GM12878 (cell line): Measurements from ENCODE around the gene PHACTR3. TPM values are rescaled to one million over a fixed set of nuclear protein-coding genes. Genes with fewer than 3 reads are reported as not detected.

Source experiments
- ATAC-seq: fragments of 200-7000 bp; cut with Tn5 transposase; 3 replicates; pipeline ENCODE4 v1.9.1; 2020; ENCODE audit warnings: mild to moderate bottlenecking, moderate library complexity
- BruUV-seq: library from RNA; stranded (reverse); fragments of 400-500 nt; replicated peaks from 2 replicates; lab custom pipeline; 2021; lab: Mats Ljungman, UMichigan
- CTCF ChIA-PET: fragments of 300-600 bp; sonication (Branson Sonifier 250); formaldehyde crosslinking; extraction: SDS; loops from one replicate; lab custom pipeline; 2021; ENCODE audit warnings: inconsistent platforms; lab: Yijun Ruan, JAX
- POLR2A ChIA-PET: fragments of 350-600 bp; formaldehyde crosslinking; extraction: SDS; loops from one replicate; lab custom pipeline; 2021; ENCODE audit warnings: inconsistent platforms; lab: Charles Lee
- RAD21 ChIA-PET: fragments of 300-600 bp; sonication (Branson Sonifier 250); formaldehyde crosslinking; loops from one replicate; lab custom pipeline; 2023; ENCODE audit warnings: antibody characterized with exemption; ENCODE audit not compliant: unreplicated experiment; lab: Charles Lee
- SMC1A ChIA-PET: fragments of 300-600 bp; sonication (Branson Sonifier 250); formaldehyde crosslinking; loops from one replicate; lab custom pipeline; 2023; ENCODE audit not compliant: unreplicated experiment, uncharacterized antibody; lab: Charles Lee
- DNase-seq: peaks from one replicate; pipeline ENCODE4 v3.0.0-alpha.2; 2011; ENCODE audit warnings: low read depth, low spot score
- FAIRE-seq: peaks from 3 replicates; lab custom pipeline; 2011; peaks lifted over from hg19 to GRCh38; lab: Jason Lieb, UNC
- H2AFZ ChIP-seq: 2 replicates; pipeline ENCODE4 v1.6.0; 2011; ENCODE audit warnings: low read depth, low read length, control low read depth; ENCODE audit not compliant: control insufficient read depth
- H3K27ac ChIP-seq: 2 replicates; pipeline ENCODE4 v1.5.1; 2011; ENCODE audit warnings: control low read depth; ENCODE audit not compliant: control insufficient read depth, insufficient read depth
- H3K27me3 ChIP-seq, 2 experiments: replicated peaks in 1 of 2; 2 replicates each; pipeline versions ENCODE4 v1.6.0 to v1.6.1; 2011; ENCODE audit warnings: low read length in 1 of 2; ENCODE audit not compliant: control insufficient read depth in 2 of 2, insufficient read depth in 2 of 2
- H3K36me3 ChIP-seq, 2 experiments: 2 replicates each; pipeline ENCODE4 v1.5.1; 2011; ENCODE audit warnings: low read length in 1 of 2; ENCODE audit not compliant: control insufficient read depth in 2 of 2, insufficient read depth in 2 of 2
- H3K4me1 ChIP-seq: 2 replicates; pipeline ENCODE4 v1.6.1; 2011; ENCODE audit warnings: mild to moderate bottlenecking, low read length, moderate library complexity, mixed read lengths; ENCODE audit not compliant: control insufficient read depth, insufficient read depth
- H3K4me2 ChIP-seq: 2 replicates; pipeline ENCODE4 v1.6.0; 2011; ENCODE audit warnings: control low read depth; ENCODE audit not compliant: control insufficient read depth, insufficient read depth
- H3K4me3 ChIP-seq: fragments of 200-600 bp; sonication (generic); 2 replicates; pipeline ENCODE4 v1.5.1; 2016
- H3K79me2 ChIP-seq: 2 replicates; pipeline ENCODE4 v1.6.0; 2011; ENCODE audit warnings: low read length; ENCODE audit not compliant: control insufficient read depth, insufficient read depth
- H3K9ac ChIP-seq: 2 replicates; pipeline ENCODE4 v1.8.0; 2011; ENCODE audit warnings: low read length, control low read depth, mixed read lengths; ENCODE audit not compliant: control insufficient read depth, insufficient read depth
- H3K9me3 ChIP-seq: replicated peaks from 3 replicates; pipeline ENCODE4 v1.5.1; 2011; ENCODE audit warnings: mild to moderate bottlenecking, low read length; ENCODE audit not compliant: control insufficient read depth, insufficient read depth
- H4K20me1 ChIP-seq: 2 replicates; pipeline ENCODE4 v1.6.0; 2011; ENCODE audit not compliant: control insufficient read depth, insufficient read depth
- ASH2L ChIP-seq: fragments of 300-600, 200-600 bp; sonication (generic); IDR thresholded peaks from 2 replicates; pipeline ENCODE4 v1.6.1; 2017; ENCODE audit warnings: low read depth, mild to moderate bottlenecking, borderline replicate concordance
- ATF3 ChIP-seq: IDR thresholded peaks from 2 replicates; pipeline ENCODE4 v1.6.1; 2011; ENCODE audit warnings: low read depth, mild to moderate bottlenecking, low read length, moderate library complexity, borderline replicate concordance; ENCODE audit errors: extremely low read depth
- BCLAF1 ChIP-seq: fragments of 450-650 bp; IDR thresholded peaks from 2 replicates; pipeline ENCODE4 v1.6.1; 2017; ENCODE audit warnings: antibody characterized with exemption, mild to moderate bottlenecking, moderate library complexity
- BRCA1 ChIP-seq: IDR thresholded peaks from 2 replicates; pipeline ENCODE4 v1.6.1; 2011; ENCODE audit warnings: low read depth, low read length, improper control_type of control experiment
- CHD4 ChIP-seq: fragments of 200-600 bp; sonication (generic); IDR thresholded peaks from 2 replicates; pipeline ENCODE4 v1.6.1; 2016; ENCODE audit warnings: mild to moderate bottlenecking
- DPF2 ChIP-seq: fragments of 450-650 bp; IDR thresholded peaks from 2 replicates; pipeline ENCODE4 v1.6.1; 2017; ENCODE audit warnings: mild to moderate bottlenecking
- FOS ChIP-seq: IDR thresholded peaks from 3 replicates; pipeline ENCODE4 v1.6.1; 2011; ENCODE audit warnings: borderline replicate concordance; ENCODE audit not compliant: insufficient read length; ENCODE audit errors: extremely low read depth
- HCFC1 ChIP-seq: fragments of 150-350 bp; IDR thresholded peaks from 2 replicates; pipeline ENCODE4 v1.6.1; 2014; ENCODE audit warnings: low read length
- HDGF ChIP-seq: fragments of 450-650 bp; IDR thresholded peaks from 2 replicates; pipeline ENCODE4 v1.6.1; 2016; ENCODE audit warnings: antibody characterized with exemption
- KDM1A ChIP-seq: fragments of 200-600 bp; sonication (generic); IDR thresholded peaks from 2 replicates; pipeline ENCODE4 v1.6.1; 2016; ENCODE audit warnings: borderline replicate concordance
- MTA2 ChIP-seq: fragments of 450-650 bp; IDR thresholded peaks from 2 replicates; pipeline ENCODE4 v1.6.1; 2016; ENCODE audit warnings: low read depth, mild to moderate bottlenecking, moderate library complexity
- MYB ChIP-seq: fragments of 150-350 bp; IDR thresholded peaks from 2 replicates; pipeline ENCODE4 v1.6.1; 2014; ENCODE audit warnings: mild to moderate bottlenecking, low read depth, low read length, borderline replicate concordance
- PAX8 ChIP-seq: fragments of 450-650 bp; IDR thresholded peaks from 2 replicates; pipeline ENCODE4 v1.6.1; 2017; ENCODE audit warnings: mild to moderate bottlenecking, moderate library complexity
- POLR2A ChIP-seq: IDR thresholded peaks from 2 replicates; pipeline ENCODE4 v1.6.1; 2011; ENCODE audit warnings: low read depth, mild to moderate bottlenecking, low read length
- WGBS: methylation state at CpG from one replicate; pipeline ENCODE4 v1.1.6; 2016; ENCODE audit warnings: low lambda C conversion rate; ENCODE audit not compliant: insufficient replicate concordance, insufficient coverage; ENCODE audit errors: missing lambda C conversion rate; 5-methylcytosine and 5-hydroxymethylcytosine counted together
- in situ Hi-C: fragments of 300-500 bp; cut with MboI; formaldehyde crosslinking; loops from 9 replicates; pipeline ENCODE4 v1.14.3; 2018; ENCODE audit warnings: mixed read lengths
- intact Hi-C: fragments of 100-400 bp; cut with micrococcal nuclease; formaldehyde crosslinking; loops from one replicate; pipeline ENCODE4 v1.14.2; 2022; ENCODE audit not compliant: unreplicated experiment
- polyA plus RNA-seq, 11 experiments: library from polyadenylated mRNA; depleted of rRNA in 4 of 11; unstranded in 6 of 11; stranded (reverse) in 5 of 11; fragments of >200 nt; fragmentation: Nextera tagmentation in 4 of 11; fragmentation: Illumina TruSeq in 1 of 11; extraction: Ambion mirVana in 4 of 11; extraction: Trizol in 1 of 11; gene quantifications; 1 replicate in 1 of 11; 2 replicates in 10 of 11; pipeline versions ENCODE4 v1.2.1 to v1.2.3, GENCODE V29; 2011 to 2016; ENCODE audit warnings: inconsistent platforms in 2 of 11, missing spikeins in 2 of 11, low read depth in 1 of 11
- total RNA-seq, 4 experiments: library from RNA; depleted of rRNA in 3 of 4; stranded (reverse); fragments of >200 nt in 3 of 4; fragmentation: Illumina TruSeq in 1 of 4; extraction: Trizol in 1 of 4; gene quantifications; 2 replicates each; pipeline versions ENCODE4 v1.2.1 to v1.2.3, GENCODE V29; 2013 to 2021

Gene PHACTR3
- total and polyA plus RNA-seq, 10 of the 15 experiments (the other 5 are each of a cell fraction or from before 2014, with no cell fraction given): 0.17 to 2.7 (median 0.27) TPM; not detected in 1

DNA sequence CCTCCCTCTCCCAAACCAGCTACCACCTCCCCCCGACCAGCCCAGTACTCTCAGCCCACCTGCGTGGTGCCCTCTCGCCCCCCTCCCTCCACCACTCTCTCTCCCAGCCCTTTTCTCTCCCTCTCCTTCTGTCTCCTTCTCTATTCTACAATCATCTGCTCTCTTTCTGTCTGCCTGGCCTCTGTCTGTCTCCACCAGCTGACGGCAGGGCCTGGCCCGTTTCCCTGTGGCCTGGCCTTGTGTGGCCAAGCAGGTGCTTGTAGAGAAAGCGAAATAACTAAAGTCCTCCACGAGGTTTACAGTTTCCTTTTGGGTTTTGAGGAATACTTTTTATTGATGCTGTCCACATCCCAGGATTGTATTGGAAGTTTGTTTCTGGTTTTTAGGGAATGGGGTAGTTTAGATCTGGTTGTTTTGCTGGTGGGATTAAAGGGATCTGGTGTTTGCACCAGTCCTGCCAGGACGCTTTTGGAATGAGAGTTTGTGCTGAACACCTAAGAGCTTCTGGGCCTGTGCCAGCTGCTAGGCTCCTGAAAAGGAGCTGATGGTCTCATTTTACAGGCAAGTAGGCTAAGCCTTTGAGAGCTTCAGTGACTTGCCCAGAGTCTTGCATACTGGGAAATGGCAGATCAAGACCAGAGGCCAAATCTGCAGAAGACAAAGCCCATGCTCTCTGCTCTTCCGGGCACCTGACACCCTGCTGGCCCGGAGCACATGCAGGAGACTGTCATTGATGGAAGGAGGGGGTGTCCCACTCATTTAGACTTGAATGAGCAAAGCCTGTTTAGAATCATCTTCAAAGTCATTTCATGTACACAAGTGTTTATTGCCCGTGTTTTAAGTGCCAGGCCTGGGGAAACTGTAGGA is 167.4 kb downstream of the PHACTR3 start:
- in situ Hi-C loops: loop anchor here (5.0 kb wide), 1 partner anchor 49 kb away; no protein-coding TSS in a partner anchor
- ATAC-seq (no peak), DNase-seq (no peak), FAIRE-seq (no peak)
- Histone ChIP-seq H3K9ac (no peak overlapping the region), H3K79me2 (no peaks in the 10 kb centered on the region), H3K4me2 (no peak overlapping the region), H3K4me3 (no peak overlapping the region), H3K27me3 (no peaks in the 10 kb centered on the region), H3K27ac (no peak overlapping the region), H2AFZ (no peak overlapping the region), H4K20me1 (no peaks in the 10 kb centered on the region), H3K36me3 (no peaks in the 10 kb centered on the region), H3K9me3 (no peaks in the 10 kb centered on the region), H3K4me1 (no peaks in the 10 kb centered on the region; the same call in 1 of the 2 replicates)
- TF ChIP-seq CHD4 (no peak), POLR2A (no peak), MTA2 (no peak), MYB (no peak), KDM1A (no peak), FOS (no peak), ASH2L (no peak), PAX8 (no peak), BCLAF1 (no peak), HCFC1 (no peak), HDGF (no peak), DPF2 (no peak), BRCA1 (no peak), ATF3 (no peak)
- POLR2A ChIA-PET: no interaction called here
- intact Hi-C loops: no loop called here
- 21% methylated on average over 11 of the region's 11 CpGs for WGBS
- SMC1A ChIA-PET: no interaction called here
- CTCF ChIA-PET: interaction anchor here (1.5 kb wide), 1 partner anchor 12 kb away, joined by 3 read pairs; no protein-coding TSS in a partner anchor
- RAD21 ChIA-PET: no interaction called here
- no TSS peak for BruUV-seq
